CD8-positive, alpha-beta memory T cell (primary cell): Measurements from ENCODE around the gene HEATR5A. TPM values are rescaled to one million over a fixed set of nuclear protein-coding genes. Genes with fewer than 3 reads are reported as not detected.

Experiments used
- CTCF ChIA-PET: fragments of 350-600 bp; sonication (Branson Sonifier 250); formaldehyde crosslinking; loops from one replicate; lab custom pipeline; 2021; ENCODE audit warnings: antibody characterized with exemption; lab: Charles Lee
- POLR2A ChIA-PET: fragments of 350-600 bp; sonication (Branson Sonifier 250); formaldehyde crosslinking; loops from one replicate; lab custom pipeline; 2021; ENCODE audit warnings: antibody characterized with exemption; lab: Charles Lee
- DNase-seq, 5 donors: peaks; one replicate each; pipeline versions ENCODE4 v3.0.0 to v3.0.0-alpha.2; 2020 to 2022; ENCODE audit warnings: mixed read lengths in 1 of 5
- H3K27ac ChIP-seq: one replicate; pipeline ENCODE4 v1.7.0; 2013; ENCODE audit warnings: low read depth, mild to moderate bottlenecking, low read length, moderate library complexity
- H3K27me3 ChIP-seq: 2 replicates; pipeline ENCODE4 v1.7.0; 2013; ENCODE audit warnings: low read length, mild to moderate bottlenecking; ENCODE audit not compliant: insufficient read depth, poor library complexity, severe bottlenecking
- H3K36me3 ChIP-seq: 2 replicates; pipeline ENCODE4 v1.7.0; 2013; ENCODE audit warnings: mild to moderate bottlenecking, low read length, moderate library complexity; ENCODE audit not compliant: insufficient read depth
- H3K4me1 ChIP-seq: 2 replicates; pipeline ENCODE4 v1.7.0; 2013; ENCODE audit warnings: mild to moderate bottlenecking, low read length, moderate library complexity; ENCODE audit not compliant: insufficient read depth
- H3K4me3 ChIP-seq: 2 replicates; pipeline ENCODE4 v1.7.0; 2013; ENCODE audit warnings: mild to moderate bottlenecking, low read length
- H3K9me3 ChIP-seq: 2 replicates; pipeline ENCODE4 v1.7.0; 2013; ENCODE audit warnings: mild to moderate bottlenecking, low read length
- H3K27ac Mint-ChIP-seq, 8 donors: one replicate each; pipeline ENCODE4 v1.8.0; 2020 to 2021; ENCODE audit warnings: mixed read lengths in 8 of 8, mild to moderate bottlenecking in 6 of 8, inconsistent platforms in 3 of 8, moderate library complexity in 3 of 8
- H3K27me3 Mint-ChIP-seq, 2 donors: one replicate each; pipeline ENCODE4 v1.8.0; 2020 to 2021; ENCODE audit warnings: mixed read lengths in 2 of 2, mild to moderate bottlenecking in 1 of 2, moderate library complexity in 1 of 2
- H3K36me3 Mint-ChIP-seq, 3 donors: one replicate each; pipeline ENCODE4 v1.8.0; 2020 to 2021; ENCODE audit warnings: mixed read lengths in 3 of 3, inconsistent platforms in 1 of 3, mild to moderate bottlenecking in 1 of 3
- H3K4me1 Mint-ChIP-seq, 3 donors: one replicate each; pipeline ENCODE4 v1.8.0; 2020 to 2021; ENCODE audit warnings: mixed read lengths in 3 of 3, inconsistent platforms in 1 of 3, mild to moderate bottlenecking in 1 of 3
- H3K4me3 Mint-ChIP-seq, 7 donors: one replicate each; pipeline ENCODE4 v1.8.0; 2020 to 2021; ENCODE audit warnings: mixed read lengths in 7 of 7, mild to moderate bottlenecking in 6 of 7, moderate library complexity in 4 of 7, inconsistent platforms in 2 of 7
- H3K9me3 Mint-ChIP-seq, 5 donors: one replicate each; pipeline ENCODE4 v1.8.0; 2020 to 2022; ENCODE audit warnings: mixed read lengths in 5 of 5, mild to moderate bottlenecking in 3 of 5, moderate library complexity in 2 of 5, inconsistent platforms in 1 of 5
- polyA plus RNA-seq: library from polyadenylated mRNA; unstranded; fragments of 300-500 nt; fragmentation: Illumina TruSeq; gene quantifications from one replicate; pipeline ENCODE4 v1.2.3, GENCODE V29; 2021
- total RNA-seq, 2 experiments: library from RNA; stranded (reverse); gene quantifications; one replicate each; pipeline ENCODE4 v1.2.3, GENCODE V29; 2021

The HEATR5A gene
- total and polyA plus RNA-seq, 3 experiments from 2014 or later = 6.1 to 13.8 (median 12.7) TPM

- CTCF ChIA-PET = interaction anchor here (1.1 to 1.7 kb wide), 2 partner anchors 17 to 381 kb away, joined by 3 to 4 read pairs; no protein-coding TSS in a partner anchor
- peaks cover 0 to 43% (median 9%) of the 10 kb centered on the region in 3 donors for H3K36me3 Mint-ChIP-seq
- H3K27me3 Mint-ChIP-seq = no peaks in the 10 kb centered on the region
- no peaks in the 10 kb centered on the region for H3K9me3 Mint-ChIP-seq
- H3K27me3 ChIP-seq = no peaks in the 10 kb centered on the region
- H3K36me3 ChIP-seq = peaks cover 7% of the 10 kb centered on the region
- H3K4me1 Mint-ChIP-seq = peaks cover 0 to 1% (median under 1%) of the 10 kb centered on the region in 3 donors
- no peak overlapping the region for H3K27ac Mint-ChIP-seq
- no peak overlapping the region for H3K4me3 ChIP-seq
- H3K27ac ChIP-seq = no peak overlapping the region
- H3K9me3 ChIP-seq = no peaks in the 10 kb centered on the region
- POLR2A ChIA-PET = no interaction called here
- H3K4me1 ChIP-seq = no peaks in the 10 kb centered on the region
- DNase-seq = no peak
- no peak overlapping the region for H3K4me3 Mint-ChIP-seq
These were observed 59.3 kb downstream of the HEATR5A start for GRCh38 chr14:31360919-31361662.

- no peak overlapping the region for H3K27ac ChIP-seq
- H3K4me1 ChIP-seq = no peaks in the 10 kb centered on the region
- H3K36me3 ChIP-seq = peaks cover 7% of the 10 kb centered on the region
- ChIA-PET CTCF (no interaction called here), POLR2A (no interaction called here)
- DNase-seq = no peak
- peaks cover 7 to 41% (median 9%) of the 10 kb centered on the region in 3 donors for H3K36me3 Mint-ChIP-seq
- no peak overlapping the region for H3K4me3 ChIP-seq
- no peaks in the 10 kb centered on the region for H3K9me3 Mint-ChIP-seq
- H3K27me3 ChIP-seq = no peaks in the 10 kb centered on the region
- H3K4me3 Mint-ChIP-seq = no peak overlapping the region
- H3K4me1 Mint-ChIP-seq = peaks cover 0 to 5% (median 5%) of the 10 kb centered on the region in 3 donors
- H3K27ac Mint-ChIP-seq = peak overlapping the region in 1 of 8 donors; percentile 38
- H3K27me3 Mint-ChIP-seq = no peaks in the 10 kb centered on the region
- H3K9me3 ChIP-seq = no peaks in the 10 kb centered on the region
These were observed 63.1 kb downstream of the HEATR5A start for GRCh38 chr14:31357279-31357678.

GRCh38 chr14:31346097-31346496, 74.3 kb downstream of the HEATR5A start:
- Mint-ChIP-seq H3K27me3 (no peaks in the 10 kb centered on the region), H3K4me3 (no peak overlapping the region), H3K4me1 (no peaks in the 10 kb centered on the region), H3K36me3 (peaks cover 12 to 48% (median 17%) of the 10 kb centered on the region in 3 donors), H3K9me3 (no peaks in the 10 kb centered on the region), H3K27ac (peak overlapping the region in 1 of 8 donors; percentile 10)
- Histone ChIP-seq H3K27me3 (no peaks in the 10 kb centered on the region), H3K4me3 (no peak overlapping the region), H3K36me3 (no peaks in the 10 kb centered on the region), H3K9me3 (no peaks in the 10 kb centered on the region), H3K27ac (no peak overlapping the region), H3K4me1 (no peaks in the 10 kb centered on the region)
- DNase-seq = no peak
- ChIA-PET POLR2A (no interaction called here), CTCF (interaction anchor here (0.9 to 1.3 kb wide), 2 partner anchors 31 to 32 kb away, joined by 3 read pairs; no protein-coding TSS in a partner anchor)

- H3K9me3 ChIP-seq = no peaks in the 10 kb centered on the region
- H3K9me3 Mint-ChIP-seq = no peaks in the 10 kb centered on the region
- no peaks in the 10 kb centered on the region for H3K27me3 ChIP-seq
- CTCF ChIA-PET = interaction anchor here (1.3 kb wide), 1 partner anchor 51 kb away, joined by 3 read pairs; no protein-coding TSS in a partner anchor
- H3K27ac Mint-ChIP-seq = no peak overlapping the region
- no peak for DNase-seq
- H3K36me3 ChIP-seq = no peaks in the 10 kb centered on the region
- H3K4me1 Mint-ChIP-seq = no peaks in the 10 kb centered on the region
- no peak overlapping the region for H3K4me3 ChIP-seq
- H3K36me3 Mint-ChIP-seq = peaks cover 5 to 53% (median 16%) of the 10 kb centered on the region in 3 donors
- POLR2A ChIA-PET = no interaction called here
- no peak overlapping the region for H3K4me3 Mint-ChIP-seq
- H3K27ac ChIP-seq = no peak overlapping the region
- H3K27me3 Mint-ChIP-seq = no peaks in the 10 kb centered on the region
- no peaks in the 10 kb centered on the region for H3K4me1 ChIP-seq
These were observed 79.1 kb downstream of the HEATR5A start for GRCh38 chr14:31341280-31341679.

GRCh38 chr14:31340297-31341063, 79.9 kb downstream of the HEATR5A start:
- Histone ChIP-seq H3K27ac (no peak overlapping the region), H3K27me3 (no peaks in the 10 kb centered on the region), H3K4me3 (no peak overlapping the region), H3K9me3 (no peaks in the 10 kb centered on the region), H3K4me1 (no peaks in the 10 kb centered on the region), H3K36me3 (no peaks in the 10 kb centered on the region)
- POLR2A ChIA-PET = no interaction called here
- peak overlapping the region in 1 of 8 donors; percentile 0 for H3K27ac Mint-ChIP-seq
- H3K4me1 Mint-ChIP-seq = no peaks in the 10 kb centered on the region
- no peak overlapping the region for H3K4me3 Mint-ChIP-seq
- peaks cover 0 to 1% of the 10 kb centered on the region in 2 donors for H3K27me3 Mint-ChIP-seq
- H3K9me3 Mint-ChIP-seq = no peaks in the 10 kb centered on the region
- H3K36me3 Mint-ChIP-seq = peaks cover 5 to 49% (median 14%) of the 10 kb centered on the region in 3 donors
- CTCF ChIA-PET = interaction anchor here (1.3 kb wide), 1 partner anchor 50 kb away, joined by 3 read pairs; no protein-coding TSS in a partner anchor
- DNase-seq = no peak

GRCh38 chr14:31339743-31340142, 80.6 kb downstream of the HEATR5A start:
- Mint-ChIP-seq H3K27ac (no peak overlapping the region), H3K27me3 (peaks cover 0 to 1% of the 10 kb centered on the region in 2 donors), H3K4me3 (no peak overlapping the region), H3K4me1 (no peaks in the 10 kb centered on the region), H3K36me3 (peaks cover 5 to 46% (median 14%) of the 10 kb centered on the region in 3 donors), H3K9me3 (peaks cover 0 to 2% (median 0%) of the 10 kb centered on the region in 5 donors)
- Histone ChIP-seq H3K36me3 (no peaks in the 10 kb centered on the region), H3K27ac (no peak overlapping the region), H3K27me3 (no peaks in the 10 kb centered on the region), H3K4me3 (no peak overlapping the region), H3K4me1 (no peaks in the 10 kb centered on the region), H3K9me3 (no peaks in the 10 kb centered on the region)
- ChIA-PET POLR2A (no interaction called here), CTCF (interaction anchor here (1.3 kb wide), 1 partner anchor 49 kb away, joined by 3 read pairs; no protein-coding TSS in a partner anchor)
- DNase-seq = no peak

- DNase-seq = no peak
- H3K36me3 ChIP-seq = no peaks in the 10 kb centered on the region
- no peak overlapping the region for H3K4me3 Mint-ChIP-seq
- peak overlapping the region in 1 of 8 donors; percentile 21 for H3K27ac Mint-ChIP-seq
- no peak overlapping the region for H3K27ac ChIP-seq
- peaks cover 0 to 1% of the 10 kb centered on the region in 2 donors for H3K27me3 Mint-ChIP-seq
- H3K4me1 Mint-ChIP-seq = no peaks in the 10 kb centered on the region
- H3K27me3 ChIP-seq = no peaks in the 10 kb centered on the region
- no peaks in the 10 kb centered on the region for H3K9me3 ChIP-seq
- H3K4me1 ChIP-seq = no peaks in the 10 kb centered on the region
- H3K9me3 Mint-ChIP-seq = peaks cover 0 to 2% (median 0%) of the 10 kb centered on the region in 5 donors
- no peak overlapping the region for H3K4me3 ChIP-seq
- ChIA-PET CTCF (no interaction called here), POLR2A (no interaction called here)
- H3K36me3 Mint-ChIP-seq = peaks cover 12 to 44% (median 14%) of the 10 kb centered on the region in 3 donors
These were observed 83.0 kb downstream of the HEATR5A start for GRCh38 chr14:31337331-31337730.
